Thyroid gland (tissue), 4 donors: ENCODE data around the gene LAMB1.

Source experiments
- CTCF ChIP-seq, 6 experiments: fragments of 200-600 bp in 3 of 6; fragments of 450-650 bp in 3 of 6; sonication (generic) in 3 of 6; IDR thresholded peaks; one replicate each; pipeline ENCODE4 v1.5.1; 2016 to 2019; ENCODE audit warnings: antibody characterized with exemption in 6 of 6, mild to moderate bottlenecking in 2 of 6, inconsistent platforms in 1 of 6, moderate library complexity in 1 of 6
- POLR2A ChIP-seq, 2 donors: fragments of 450-650 bp; IDR thresholded peaks; one replicate each; pipeline ENCODE4 v1.6.1; 2017; ENCODE audit warnings: antibody characterized with exemption in 2 of 2, mild to moderate bottlenecking in 2 of 2, moderate library complexity in 1 of 2

- TF ChIP-seq CTCF (IDR thresholded peaks at IDR 0.05), result no peak
- TF ChIP-seq POLR2A (IDR thresholded peaks at IDR 0.05), result no peak
Measured at GRCh38 chr7:107909445-107909844, 93.5 kb downstream of the LAMB1 start.
